OCI-LY7 (cell line): ENCODE results near the gene CIAO3. TPM values are rescaled to one million over a fixed set of nuclear protein-coding genes. Genes with fewer than 3 reads are reported as not detected.

Experiments
- BruUV-seq: library from RNA; stranded (reverse); fragments of 400-500 nt; replicated peaks from 2 replicates; lab custom pipeline; 2021; lab: Mats Ljungman, UMichigan
- CTCF ChIA-PET: fragments of 300-600 bp; sonication (Branson Sonifier 250); formaldehyde crosslinking; loops from one replicate; lab custom pipeline; 2022; ENCODE audit warnings: antibody characterized with exemption; ENCODE audit not compliant: unreplicated experiment; lab: Charles Lee
- POLR2A ChIA-PET: fragments of 300-600 bp; sonication (Branson Sonifier 250); formaldehyde crosslinking; loops from one replicate; lab custom pipeline; 2022; ENCODE audit warnings: antibody characterized with exemption; lab: Charles Lee
- DNase-seq: peaks from one replicate; pipeline ENCODE4 v3.0.0-alpha.2; 2015; ENCODE audit warnings: low spot score
- H2AFZ ChIP-seq: fragments of 200-600 bp; sonication (generic), shearing (Covaris generic); 2 replicates; pipeline ENCODE4 v1.6.1; 2014; ENCODE audit warnings: mild to moderate bottlenecking, antibody characterized with exemption, low read length, moderate library complexity
- H3K27ac ChIP-seq: fragments of 200-600 bp; sonication (generic); 2 replicates; pipeline ENCODE4 v1.5.1; 2014; ENCODE audit warnings: mixed run types, low read depth, mild to moderate bottlenecking, moderate library complexity, low read length, inconsistent platforms; ENCODE audit not compliant: poor library complexity, severe bottlenecking
- H3K36me3 ChIP-seq: fragments of 200-600 bp; sonication (generic); 2 replicates; pipeline ENCODE4 v1.6.1; 2014; ENCODE audit warnings: mild to moderate bottlenecking, antibody characterized with exemption, low read length, moderate library complexity, mixed read lengths; ENCODE audit not compliant: insufficient read depth
- H3K4me1 ChIP-seq: fragments of 200-600 bp; sonication (generic); 2 replicates; pipeline ENCODE4 v1.5.1; 2014; ENCODE audit warnings: mild to moderate bottlenecking, low read length; ENCODE audit not compliant: insufficient read depth, poor library complexity, severe bottlenecking
- H3K4me2 ChIP-seq: fragments of 200-600 bp; sonication (generic); 2 replicates; pipeline ENCODE4 v1.6.1; 2014; ENCODE audit warnings: mild to moderate bottlenecking, low read length
- H3K4me3 ChIP-seq: fragments of 200-600 bp; sonication (generic); 2 replicates; pipeline ENCODE4 v1.5.1; 2014; ENCODE audit warnings: mild to moderate bottlenecking, low read depth, low read length; ENCODE audit not compliant: poor library complexity, severe bottlenecking
- H3K79me2 ChIP-seq: fragments of 200-600 bp; sonication (generic); 2 replicates; pipeline ENCODE4 v1.6.1; 2016; ENCODE audit warnings: low read depth, mild to moderate bottlenecking, low read length, moderate library complexity, mixed read lengths; ENCODE audit not compliant: insufficient read depth
- H3K9me2 ChIP-seq: fragments of 200-600 bp; sonication (generic); 2 replicates; pipeline ENCODE4 v1.6.1; 2016; ENCODE audit warnings: mild to moderate bottlenecking, low read length, mixed read lengths; ENCODE audit not compliant: insufficient read depth
- H3K9me3 ChIP-seq: fragments of 200-600 bp; sonication (generic); 2 replicates; pipeline ENCODE4 v1.6.1; 2014; ENCODE audit warnings: mild to moderate bottlenecking, mixed run types, low read length, mixed read lengths
- H4K20me1 ChIP-seq: fragments of 200-600 bp; sonication (generic); 2 replicates; pipeline ENCODE4 v1.6.1; 2014; ENCODE audit warnings: mild to moderate bottlenecking, antibody characterized with exemption, low read length, moderate library complexity, mixed read lengths; ENCODE audit not compliant: insufficient read depth
- CTCF ChIP-seq: fragments of 200-600 bp; sonication (generic); conservative IDR thresholded peaks from 2 replicates; pipeline ENCODE4 v1.5.1; 2014; ENCODE audit warnings: mild to moderate bottlenecking, antibody characterized with exemption, low read length, moderate library complexity, mixed read lengths
- EZH2phosphoT487 ChIP-seq: fragments of 200-600 bp; sonication (generic); IDR thresholded peaks from 2 replicates; pipeline ENCODE4 v1.6.1; 2018; ENCODE audit warnings: low read depth, borderline replicate concordance, mild to moderate bottlenecking, mixed run types, antibody characterized with exemption, low read length, moderate library complexity, mixed read lengths
- intact Hi-C: fragments of 100-400 bp; cut with micrococcal nuclease; formaldehyde crosslinking; loops from one replicate; pipeline ENCODE4 v1.10.0; 2022; ENCODE audit not compliant: unreplicated experiment
- total RNA-seq, 2 experiments: library from RNA; depleted of rRNA in 1 of 2; stranded (reverse); fragments of >200 nt in 1 of 2; shearing (Covaris generic) in 1 of 2; gene quantifications; 2 replicates each; pipeline ENCODE4 v1.2.3, GENCODE V29; 2014 to 2022

The CIAO3 gene
- total RNA-seq, 2 experiments from 2014 or later, result 156 to 169 TPM

- POLR2A ChIA-PET, result interaction anchor here (1.3 kb wide), 1 partner anchor 10 kb away, joined by 4 read pairs; the partner anchor contains the start of gene ANTKMT
- Histone ChIP-seq H2AFZ (no peak overlapping the region), H3K9me2 (no peaks in the 10 kb centered on the region), H3K36me3 (peaks cover 64% of the 10 kb centered on the region), H3K4me2 (no peak overlapping the region), H3K4me1 (peaks cover 18% of the 10 kb centered on the region), H4K20me1 (no peaks in the 10 kb centered on the region), H3K27ac (no peak overlapping the region), H3K79me2 (peaks cover 3% of the 10 kb centered on the region; the same call in 1 of the 2 replicates), H3K9me3 (no peaks in the 10 kb centered on the region), H3K4me3 (no peak overlapping the region)
- CTCF ChIA-PET, result no interaction called here
- TF ChIP-seq CTCF, result no peak
- no peak for TF ChIP-seq EZH2phosphoT487
- no TSS peak for BruUV-seq
- DNase-seq, result no peak
- intact Hi-C loops, result no loop called here
Measured at GRCh38 chr16:730666-731509, 9.9 kb downstream of the CIAO3 start.

- no TSS peak for BruUV-seq
- Histone ChIP-seq H3K9me2 (no peaks in the 10 kb centered on the region), H3K9me3 (no peaks in the 10 kb centered on the region), H3K4me3 (no peak overlapping the region), H4K20me1 (no peaks in the 10 kb centered on the region), H3K4me2 (no peak overlapping the region), H3K36me3 (peaks cover 56% of the 10 kb centered on the region), H3K79me2 (no peaks in the 10 kb centered on the region), H3K27ac (no peak overlapping the region), H3K4me1 (peaks cover 13% of the 10 kb centered on the region), H2AFZ (no peak overlapping the region)
- ChIA-PET CTCF (no interaction called here), POLR2A (interaction anchor here (1.3 kb wide), 1 partner anchor 9 kb away, joined by 4 read pairs; the partner anchor contains the start of gene ANTKMT)
- intact Hi-C loops, result no loop called here
- TF ChIP-seq CTCF (no peak), EZH2phosphoT487 (no peak)
- DNase-seq, result no peak
Measured at GRCh38 chr16:729768-730665, 10.8 kb downstream of the CIAO3 start.
